GM12878 (cell line): Measurements from ENCODE around the gene CD248. TPM values are rescaled to one million over a fixed set of nuclear protein-coding genes. Genes with fewer than 3 reads are reported as not detected.

Experiments used
- ATAC-seq: fragments of 200-7000 bp; cut with Tn5 transposase; 3 replicates; pipeline ENCODE4 v1.9.1; 2020; ENCODE audit warnings: mild to moderate bottlenecking, moderate library complexity
- BruUV-seq: library from RNA; stranded (reverse); fragments of 400-500 nt; replicated peaks from 2 replicates; lab custom pipeline; 2021; lab: Mats Ljungman, UMichigan
- CTCF ChIA-PET: fragments of 300-600 bp; sonication (Branson Sonifier 250); formaldehyde crosslinking; extraction: SDS; loops from one replicate; lab custom pipeline; 2021; ENCODE audit warnings: inconsistent platforms; lab: Yijun Ruan, JAX
- POLR2A ChIA-PET: fragments of 350-600 bp; formaldehyde crosslinking; extraction: SDS; loops from one replicate; lab custom pipeline; 2021; ENCODE audit warnings: inconsistent platforms; lab: Charles Lee
- RAD21 ChIA-PET: fragments of 300-600 bp; sonication (Branson Sonifier 250); formaldehyde crosslinking; loops from one replicate; lab custom pipeline; 2023; ENCODE audit warnings: antibody characterized with exemption; ENCODE audit not compliant: unreplicated experiment; lab: Charles Lee
- SMC1A ChIA-PET: fragments of 300-600 bp; sonication (Branson Sonifier 250); formaldehyde crosslinking; loops from one replicate; lab custom pipeline; 2023; ENCODE audit not compliant: unreplicated experiment, uncharacterized antibody; lab: Charles Lee
- DNase-seq: peaks from one replicate; pipeline ENCODE4 v3.0.0-alpha.2; 2011; ENCODE audit warnings: low read depth, low spot score
- FAIRE-seq: peaks from 3 replicates; lab custom pipeline; 2011; peaks lifted over from hg19 to GRCh38; lab: Jason Lieb, UNC
- H2AFZ ChIP-seq: 2 replicates; pipeline ENCODE4 v1.6.0; 2011; ENCODE audit warnings: low read depth, low read length, control low read depth; ENCODE audit not compliant: control insufficient read depth
- H3K27ac ChIP-seq: 2 replicates; pipeline ENCODE4 v1.5.1; 2011; ENCODE audit warnings: control low read depth; ENCODE audit not compliant: control insufficient read depth, insufficient read depth
- H3K27me3 ChIP-seq, 2 experiments: replicated peaks in 1 of 2; 2 replicates each; pipeline versions ENCODE4 v1.6.0 to v1.6.1; 2011; ENCODE audit warnings: low read length in 1 of 2; ENCODE audit not compliant: control insufficient read depth in 2 of 2, insufficient read depth in 2 of 2
- H3K36me3 ChIP-seq, 2 experiments: 2 replicates each; pipeline ENCODE4 v1.5.1; 2011; ENCODE audit warnings: low read length in 1 of 2; ENCODE audit not compliant: control insufficient read depth in 2 of 2, insufficient read depth in 2 of 2
- H3K4me1 ChIP-seq: 2 replicates; pipeline ENCODE4 v1.6.1; 2011; ENCODE audit warnings: mild to moderate bottlenecking, low read length, moderate library complexity, mixed read lengths; ENCODE audit not compliant: control insufficient read depth, insufficient read depth
- H3K4me2 ChIP-seq: 2 replicates; pipeline ENCODE4 v1.6.0; 2011; ENCODE audit warnings: control low read depth; ENCODE audit not compliant: control insufficient read depth, insufficient read depth
- H3K4me3 ChIP-seq: fragments of 200-600 bp; sonication (generic); 2 replicates; pipeline ENCODE4 v1.5.1; 2016
- H3K79me2 ChIP-seq: 2 replicates; pipeline ENCODE4 v1.6.0; 2011; ENCODE audit warnings: low read length; ENCODE audit not compliant: control insufficient read depth, insufficient read depth
- H3K9ac ChIP-seq: 2 replicates; pipeline ENCODE4 v1.8.0; 2011; ENCODE audit warnings: low read length, control low read depth, mixed read lengths; ENCODE audit not compliant: control insufficient read depth, insufficient read depth
- H3K9me3 ChIP-seq: replicated peaks from 3 replicates; pipeline ENCODE4 v1.5.1; 2011; ENCODE audit warnings: mild to moderate bottlenecking, low read length; ENCODE audit not compliant: control insufficient read depth, insufficient read depth
- H4K20me1 ChIP-seq: 2 replicates; pipeline ENCODE4 v1.6.0; 2011; ENCODE audit not compliant: control insufficient read depth, insufficient read depth
- CEBPB ChIP-seq, 2 experiments: fragments of 150-350 bp in 1 of 2; IDR thresholded peaks; 2 replicates each; pipeline ENCODE4 v1.6.1; 2012 to 2014; ENCODE audit warnings: low read depth in 2 of 2, low read length in 2 of 2, borderline replicate concordance in 1 of 2, inconsistent platforms in 1 of 2
- EZH2 ChIP-seq: IDR thresholded peaks from 2 replicates; pipeline ENCODE4 v1.6.1; 2012; ENCODE audit warnings: low read depth, mild to moderate bottlenecking, control low read depth, inconsistent platforms, low read length, borderline replicate concordance; ENCODE audit not compliant: control insufficient read depth
- POLR2A ChIP-seq: IDR thresholded peaks from 2 replicates; pipeline ENCODE4 v1.6.1; 2011; ENCODE audit warnings: low read depth, mild to moderate bottlenecking, low read length
- TCF3 ChIP-seq: IDR thresholded peaks from 2 replicates; pipeline ENCODE4 v1.6.1; 2012; ENCODE audit warnings: low read depth, mild to moderate bottlenecking, low read length, borderline replicate concordance; ENCODE audit not compliant: insufficient read depth
- TCF7 ChIP-seq: IDR thresholded peaks from 2 replicates; pipeline ENCODE4 v1.6.1; 2014; ENCODE audit warnings: antibody characterized with exemption, borderline replicate concordance
- WGBS: methylation state at CpG from one replicate; pipeline ENCODE4 v1.1.6; 2016; ENCODE audit warnings: low lambda C conversion rate; ENCODE audit not compliant: insufficient replicate concordance, insufficient coverage; ENCODE audit errors: missing lambda C conversion rate; 5-methylcytosine and 5-hydroxymethylcytosine counted together
- in situ Hi-C: fragments of 300-500 bp; cut with MboI; formaldehyde crosslinking; loops from 9 replicates; pipeline ENCODE4 v1.14.3; 2018; ENCODE audit warnings: mixed read lengths
- intact Hi-C: fragments of 100-400 bp; cut with micrococcal nuclease; formaldehyde crosslinking; loops from one replicate; pipeline ENCODE4 v1.14.2; 2022; ENCODE audit not compliant: unreplicated experiment
- polyA plus RNA-seq, 11 experiments: library from polyadenylated mRNA; depleted of rRNA in 4 of 11; unstranded in 6 of 11; stranded (reverse) in 5 of 11; fragments of >200 nt; fragmentation: Nextera tagmentation in 4 of 11; fragmentation: Illumina TruSeq in 1 of 11; extraction: Ambion mirVana in 4 of 11; extraction: Trizol in 1 of 11; gene quantifications; 1 replicate in 1 of 11; 2 replicates in 10 of 11; pipeline versions ENCODE4 v1.2.1 to v1.2.3, GENCODE V29; 2011 to 2016; ENCODE audit warnings: inconsistent platforms in 2 of 11, missing spikeins in 2 of 11, low read depth in 1 of 11
- total RNA-seq, 4 experiments: library from RNA; depleted of rRNA in 3 of 4; stranded (reverse); fragments of >200 nt in 3 of 4; fragmentation: Illumina TruSeq in 1 of 4; extraction: Trizol in 1 of 4; gene quantifications; 2 replicates each; pipeline versions ENCODE4 v1.2.1 to v1.2.3, GENCODE V29; 2013 to 2021

The CD248 gene
- total and polyA plus RNA-seq, 10 of the 15 experiments (the other 5 are each of a cell fraction or from before 2014, with no cell fraction given): 0.10 to 0.21 (median 0.20) TPM; not detected in 7

DNA sequence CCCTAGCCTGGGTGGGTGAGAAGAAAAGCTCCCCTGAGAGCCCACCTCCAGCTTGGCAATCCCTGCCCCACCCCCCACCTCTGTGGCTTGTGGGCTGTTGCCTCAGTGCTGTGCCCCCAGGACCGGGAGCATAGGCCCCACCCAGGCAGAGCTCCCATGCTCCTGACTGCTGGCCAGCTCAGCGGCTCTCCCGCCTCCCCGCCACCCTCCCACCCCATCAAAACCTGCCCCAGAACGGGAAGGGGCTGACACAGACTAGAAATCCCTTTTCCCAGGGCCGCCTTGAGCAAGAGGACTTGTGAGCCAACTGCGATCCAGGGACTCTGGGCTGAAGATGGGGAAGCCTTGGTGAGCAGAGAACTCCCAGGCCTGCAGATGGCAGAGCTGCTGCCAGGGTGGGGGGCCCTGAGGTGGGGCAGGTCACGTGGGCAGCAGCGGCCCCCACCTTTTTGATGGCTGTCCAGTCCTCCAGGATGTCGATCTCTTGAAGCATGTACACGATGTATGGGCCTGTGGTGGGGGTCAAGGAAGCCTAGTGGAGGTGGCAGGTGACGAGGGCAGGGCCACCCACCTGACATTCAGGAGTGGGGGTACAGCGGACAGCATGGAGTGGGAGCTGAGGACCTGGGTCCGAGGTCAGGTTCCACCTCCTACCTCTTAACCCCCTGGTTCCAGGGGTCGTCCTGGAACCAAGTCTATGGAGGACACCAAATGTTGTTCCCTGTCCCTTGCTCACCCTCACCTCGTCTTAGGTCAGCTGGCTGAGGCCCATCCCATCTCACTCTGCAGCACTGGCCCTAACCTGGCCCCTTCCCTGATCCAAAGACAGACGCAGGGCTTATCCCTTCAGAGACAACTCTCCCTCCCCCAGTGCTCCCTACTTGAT lies 21.7 kb upstream of the CD248 start:
- WGBS: 83% methylated on average over 14 of the region's 17 CpGs
- no TSS peak for BruUV-seq
- no peaks in the 10 kb centered on the region for H4K20me1 ChIP-seq
- H3K4me1 ChIP-seq: peaks cover 21% of the 10 kb centered on the region
- ATAC-seq (no peak), DNase-seq (no peak), FAIRE-seq (no peak)
- ChIA-PET SMC1A (interaction anchor here (0.9 to 1.6 kb wide), 3 partner anchors 21 to 51 kb away, joined by 3 to 7 read pairs (median 3); partner anchors contain the start of gene CD248), POLR2A (interaction anchor here (0.6 kb wide), 1 partner anchor 13 kb away, joined by 5 read pairs; no protein-coding TSS in a partner anchor), CTCF (interaction anchor here (1.5 to 1.6 kb wide), 3 partner anchors 27 to 47 kb away, joined by 6 to 12 read pairs (median 8); no protein-coding TSS in a partner anchor), RAD21 (interaction anchor here (1.2 to 1.4 kb wide), 2 partner anchors 26 to 48 kb away, joined by 3 to 6 read pairs; no protein-coding TSS in a partner anchor)
- no peak overlapping the region for H2AFZ ChIP-seq
- no peak overlapping the region for H3K27ac ChIP-seq
- TF ChIP-seq POLR2A (0 out of 2 replicates have a peak, but pooled peaks have one; percentile 6), TCF7 (no peak), EZH2 (no peak), TCF3 (no peak), CEBPB (IDR thresholded peaks at IDR 0.05; ENCODE audit: borderline replicate concordance in 1 of 2, low read depth in 2 of 2, low read length in 2 of 2) (no peak)
- no peak overlapping the region for H3K4me2 ChIP-seq
- H3K9me3 ChIP-seq: no peaks in the 10 kb centered on the region
- peaks cover 0 to 19% of the 10 kb centered on the region in 2 experiments; a peak in 3 of 4 replicates for H3K36me3 ChIP-seq
- in situ Hi-C loops: no loop called here
- H3K27me3 ChIP-seq: no peaks in the 10 kb centered on the region
- no peak overlapping the region for H3K9ac ChIP-seq
- intact Hi-C loops: no loop called here
- no peak overlapping the region for H3K4me3 ChIP-seq
- H3K79me2 ChIP-seq: peaks cover 3% of the 10 kb centered on the region; the same call in 1 of the 2 replicates
